Activated B cell treated with CpG ODN at 0.5 μM for 24 hours (primary cell): ENCODE results near the gene BEX5. TPM values are rescaled to one million over a fixed set of nuclear protein-coding genes. Genes with fewer than 3 reads are reported as not detected.
"Not testable (repeated sequence)": the region's sequence is repeated elsewhere in the genome, so short reads cannot be mapped to it uniquely, and the experiment has no call there.

ENCODE experiments used
- ATAC-seq: fragments of 200-7000 bp; cut with Tn5 transposase; one replicate; pipeline ENCODE4 v1.10.0; 2021; ENCODE audit warnings: low read depth, mild to moderate bottlenecking, moderate library complexity
- CTCF ChIA-PET: fragments of 350-600 bp; sonication (Branson Sonifier 250); formaldehyde crosslinking; loops from one replicate; lab custom pipeline; 2021; ENCODE audit warnings: antibody characterized with exemption; lab: Charles Lee
- POLR2A ChIA-PET: fragments of 350-600 bp; sonication (Branson Sonifier 250); formaldehyde crosslinking; loops from one replicate; lab custom pipeline; 2021; ENCODE audit warnings: antibody characterized with exemption; lab: Charles Lee
- DNase-seq: peaks from one replicate; pipeline ENCODE4 v3.0.0; 2022
- H3K27ac Mint-ChIP-seq: one replicate; pipeline ENCODE4 v1.8.0; 2020; ENCODE audit warnings: mixed read lengths
- H3K27me3 Mint-ChIP-seq: one replicate; pipeline ENCODE4 v1.8.0; 2021; ENCODE audit warnings: mixed read lengths
- H3K36me3 Mint-ChIP-seq: one replicate; pipeline ENCODE4 v1.8.0; 2021; ENCODE audit warnings: low read depth, mixed read lengths
- H3K4me1 Mint-ChIP-seq: one replicate; pipeline ENCODE4 v1.8.0; 2021; ENCODE audit warnings: mixed read lengths
- H3K4me3 Mint-ChIP-seq: one replicate; pipeline ENCODE4 v1.8.0; 2020; ENCODE audit warnings: mild to moderate bottlenecking, mixed read lengths
- H3K9me3 Mint-ChIP-seq: one replicate; pipeline ENCODE4 v1.8.0; 2020; ENCODE audit warnings: mixed read lengths
- intact Hi-C: fragments of 100-400 bp; cut with micrococcal nuclease; formaldehyde crosslinking; loops from one replicate; pipeline ENCODE4 v1.15.1; 2024
- total RNA-seq: library from RNA; stranded (reverse); gene quantifications from 2 replicates; pipeline ENCODE4 v1.2.3, GENCODE V29; 2022
- TF ChIP-seq, protein P1 (sequence below): fragments of 200-600 bp; IDR thresholded peaks from one replicate; pipeline ENCODE4 v1.8.0; 2022; ENCODE audit warnings: antibody characterized with exemption, mild to moderate bottlenecking

BEX5 gene
- total RNA-seq, 1 donor from 2014 or later, result 1.2 TPM

DNA sequence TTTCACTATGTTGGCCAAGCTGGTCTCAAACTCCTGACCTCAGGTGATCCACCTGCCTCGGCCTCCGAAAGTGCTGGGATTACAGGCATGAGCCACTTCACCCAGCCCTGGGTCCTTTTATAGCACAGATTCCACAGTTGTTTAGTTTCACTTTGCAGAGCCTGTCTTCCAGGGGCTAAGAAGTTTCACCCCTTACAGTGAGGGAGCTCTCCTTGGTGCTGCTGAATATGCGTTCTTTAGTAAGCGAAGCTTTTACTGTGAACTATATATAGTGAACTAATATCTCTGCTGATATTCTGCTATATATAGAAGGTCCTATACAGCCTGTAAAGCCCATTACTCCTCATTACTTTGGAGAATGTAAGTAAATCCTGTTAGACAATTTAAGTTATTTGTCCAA lies 17.7 kb downstream of the BEX5 start:
- DNase-seq (no peak), ATAC-seq (no peak)
- Mint-ChIP-seq H3K27ac (no peak overlapping the region), H3K4me3 (no peak overlapping the region), H3K4me1 (no peaks in the 10 kb centered on the region), H3K36me3 (no peaks in the 10 kb centered on the region), H3K9me3 (no peaks in the 10 kb centered on the region), H3K27me3 (peaks cover 7% of the 10 kb centered on the region)
- ChIA-PET POLR2A (no interaction called here), CTCF (no interaction called here)
- intact Hi-C loops, result no loop called here
- TF ChIP-seq, protein P1, sequence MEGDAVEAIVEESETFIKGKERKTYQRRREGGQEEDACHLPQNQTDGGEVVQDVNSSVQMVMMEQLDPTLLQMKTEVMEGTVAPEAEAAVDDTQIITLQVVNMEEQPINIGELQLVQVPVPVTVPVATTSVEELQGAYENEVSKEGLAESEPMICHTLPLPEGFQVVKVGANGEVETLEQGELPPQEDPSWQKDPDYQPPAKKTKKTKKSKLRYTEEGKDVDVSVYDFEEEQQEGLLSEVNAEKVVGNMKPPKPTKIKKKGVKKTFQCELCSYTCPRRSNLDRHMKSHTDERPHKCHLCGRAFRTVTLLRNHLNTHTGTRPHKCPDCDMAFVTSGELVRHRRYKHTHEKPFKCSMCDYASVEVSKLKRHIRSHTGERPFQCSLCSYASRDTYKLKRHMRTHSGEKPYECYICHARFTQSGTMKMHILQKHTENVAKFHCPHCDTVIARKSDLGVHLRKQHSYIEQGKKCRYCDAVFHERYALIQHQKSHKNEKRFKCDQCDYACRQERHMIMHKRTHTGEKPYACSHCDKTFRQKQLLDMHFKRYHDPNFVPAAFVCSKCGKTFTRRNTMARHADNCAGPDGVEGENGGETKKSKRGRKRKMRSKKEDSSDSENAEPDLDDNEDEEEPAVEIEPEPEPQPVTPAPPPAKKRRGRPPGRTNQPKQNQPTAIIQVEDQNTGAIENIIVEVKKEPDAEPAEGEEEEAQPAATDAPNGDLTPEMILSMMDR, result no peak

DNA sequence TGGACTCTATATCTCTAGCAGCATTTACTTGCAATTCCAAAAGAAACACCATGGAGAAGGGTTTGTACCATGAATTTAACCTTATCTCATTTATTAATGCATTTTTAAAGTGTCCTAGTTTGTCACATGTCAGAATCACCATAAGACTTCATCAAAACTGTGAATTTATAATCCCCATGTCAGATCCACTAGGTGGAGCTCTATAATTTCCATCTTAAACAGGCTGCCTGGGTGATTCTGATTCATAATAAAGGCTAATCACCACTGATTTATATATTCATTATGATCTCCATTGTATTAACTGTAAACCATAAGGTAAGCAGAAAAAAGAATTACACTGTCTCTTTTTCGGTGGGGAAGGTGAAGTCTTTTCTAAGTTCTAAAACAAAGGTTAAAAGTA lies 26.3 kb downstream of the BEX5 start:
- H3K4me1 Mint-ChIP-seq, result peaks cover 4% of the 10 kb centered on the region
- H3K27me3 Mint-ChIP-seq, result peaks cover 16% of the 10 kb centered on the region
- TF ChIP-seq, protein P1, result no peak
- no peak overlapping the region for H3K27ac Mint-ChIP-seq
- H3K9me3 Mint-ChIP-seq, result no peaks in the 10 kb centered on the region
- POLR2A ChIA-PET, result no interaction called here
- CTCF ChIA-PET, result no interaction called here
- DNase-seq (no peak), ATAC-seq (no peak)
- no peak overlapping the region for H3K4me3 Mint-ChIP-seq
- intact Hi-C loops, result loop anchor here (1.0 kb wide), 1 partner anchor 734 kb away; no protein-coding TSS in a partner anchor
- no peaks in the 10 kb centered on the region for H3K36me3 Mint-ChIP-seq

DNA sequence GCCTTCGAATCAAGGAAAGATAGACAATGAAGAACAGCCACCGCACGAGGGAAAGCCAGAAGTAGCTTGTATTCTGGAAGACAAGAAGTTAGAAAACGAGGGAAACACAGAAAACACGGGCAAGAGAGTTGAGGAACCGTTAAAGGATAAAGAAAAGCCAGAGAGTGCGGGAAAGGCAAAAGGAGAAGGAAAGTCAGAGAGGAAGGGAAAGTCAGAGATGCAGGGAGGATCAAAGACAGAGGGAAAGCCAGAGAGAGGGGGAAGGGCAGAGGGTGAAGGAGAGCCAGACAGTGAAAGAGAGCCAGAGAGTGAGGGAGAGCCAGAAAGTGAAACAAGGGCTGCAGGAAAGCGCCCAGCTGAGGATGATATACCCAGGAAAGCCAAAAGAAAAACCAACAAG lies 28.9 kb downstream of the BEX5 start:
- peaks cover 4% of the 10 kb centered on the region for H3K4me1 Mint-ChIP-seq
- CTCF ChIA-PET, result no interaction called here
- DNase-seq (no peak), ATAC-seq (no peak)
- TF ChIP-seq, protein P1, result no peak
- intact Hi-C loops, result no loop called here
- POLR2A ChIA-PET, result no interaction called here
- H3K27ac Mint-ChIP-seq, result no peak overlapping the region
- H3K9me3 Mint-ChIP-seq, result no peaks in the 10 kb centered on the region
- H3K36me3 Mint-ChIP-seq, result no peaks in the 10 kb centered on the region
- H3K4me3 Mint-ChIP-seq, result no peak overlapping the region
- peaks cover 16% of the 10 kb centered on the region for H3K27me3 Mint-ChIP-seq

DNA sequence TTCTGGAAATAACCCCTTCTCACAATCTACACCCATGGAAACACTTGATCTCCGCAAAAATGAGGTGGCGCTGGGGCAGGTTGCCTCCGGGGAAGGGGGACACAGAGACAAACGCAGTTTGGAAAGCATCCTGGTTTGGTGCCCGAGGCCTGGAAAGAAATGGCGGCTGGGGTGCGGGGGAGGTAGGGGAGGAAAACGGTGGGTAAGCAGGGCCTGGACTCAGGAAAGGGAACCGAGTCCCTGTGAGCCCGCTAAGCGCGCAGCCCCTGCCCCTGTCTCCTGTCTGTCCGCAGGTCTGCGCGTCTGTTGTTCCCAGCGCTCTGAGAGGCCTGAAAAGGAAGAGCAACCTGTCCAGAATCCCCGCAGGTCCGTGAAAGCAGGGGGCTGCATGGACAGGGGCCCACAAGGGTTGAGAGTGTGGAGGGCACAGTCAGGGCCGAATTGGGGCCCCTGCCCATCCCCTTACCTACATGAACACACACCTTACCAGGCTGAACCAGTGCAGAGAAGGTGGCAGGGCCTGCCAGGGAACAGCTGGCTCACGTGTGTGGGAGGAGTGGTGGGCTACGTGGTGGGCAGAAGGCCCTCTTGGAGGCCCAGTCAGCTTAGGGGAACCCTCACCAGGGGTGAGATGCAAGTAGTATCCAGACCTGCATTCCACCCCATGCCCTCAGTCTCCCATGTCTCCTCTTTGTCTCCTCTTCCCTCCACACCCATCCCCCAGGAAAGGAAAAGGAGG lies 29.5 kb downstream of the BEX5 start:
- CTCF ChIA-PET, DNase-seq, H3K36me3 Mint-ChIP-seq, POLR2A ChIA-PET, H3K4me3 Mint-ChIP-seq, intact Hi-C loops, H3K9me3 Mint-ChIP-seq, H3K4me1 Mint-ChIP-seq, H3K27ac Mint-ChIP-seq, ATAC-seq: not testable (repeated sequence)
- H3K27me3 Mint-ChIP-seq, result peaks cover 16% of the 10 kb centered on the region

DNA sequence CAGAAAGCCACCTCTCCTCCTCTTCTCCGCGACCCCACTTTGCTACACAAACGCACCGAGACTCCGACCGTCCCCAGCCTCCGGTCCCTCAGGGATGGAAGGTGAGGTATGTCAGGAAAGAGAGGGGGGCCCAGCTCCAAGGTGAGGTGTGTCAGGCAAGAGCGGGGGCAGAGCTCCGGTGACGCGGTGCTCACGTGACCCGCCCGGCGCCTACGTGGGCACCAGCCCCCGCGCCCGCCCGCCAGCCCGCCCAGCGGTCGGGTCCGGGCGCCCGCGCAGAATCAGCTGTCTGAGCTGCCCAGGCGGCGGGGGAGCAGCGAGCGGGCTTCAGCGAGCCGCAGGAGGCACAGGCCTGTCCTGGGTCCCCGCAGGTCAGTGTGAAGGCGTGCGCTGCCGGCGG lies 30.3 kb downstream of the BEX5 start, which contains the start of gene TCEAL2:
Gene TCEAL2 (plus strand): TSS at position 244 of the 400 bp plus-strand sequence. CDS start 1,152 bp downstream, outside the sequence.
- ATAC-seq, CTCF ChIA-PET, H3K36me3 Mint-ChIP-seq, H3K27ac Mint-ChIP-seq, intact Hi-C loops, H3K4me1 Mint-ChIP-seq, POLR2A ChIA-PET, DNase-seq, H3K9me3 Mint-ChIP-seq: not testable (repeated sequence)
- H3K4me3 Mint-ChIP-seq, result peak within 1 kb of the TSS; percentile 52
- peaks cover 12% of the 10 kb centered on the region for H3K27me3 Mint-ChIP-seq

DNA sequence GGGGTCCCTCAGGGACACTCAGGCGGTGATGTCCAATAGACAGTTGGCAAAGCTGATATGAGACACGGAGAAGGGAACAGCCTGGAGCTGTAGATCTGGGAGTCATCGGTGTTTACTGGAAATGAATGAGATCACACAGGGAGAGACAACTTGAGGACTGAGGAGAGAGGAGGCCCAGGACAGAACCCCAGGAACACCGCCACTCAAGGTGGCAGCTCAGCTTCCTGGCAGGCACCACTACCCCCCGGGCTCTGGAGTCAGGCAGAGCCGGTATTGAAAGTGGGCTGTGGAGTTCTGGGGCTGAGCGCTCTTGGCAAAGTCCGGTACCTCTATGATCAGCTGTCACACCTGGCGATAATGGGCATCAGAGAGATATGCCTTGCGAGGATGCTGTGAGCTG lies 30.8 kb downstream of the BEX5 start:
- POLR2A ChIA-PET, result not testable (repeated sequence)

More for the DNA sequence above, 30.8 kb downstream of the BEX5 start:
- Mint-ChIP-seq H3K4me3 (peak overlapping the region; percentile 52), H3K27me3 (peaks cover 12% of the 10 kb centered on the region)
- CTCF ChIA-PET, H3K27ac Mint-ChIP-seq, H3K9me3 Mint-ChIP-seq, H3K36me3 Mint-ChIP-seq, H3K4me1 Mint-ChIP-seq, ATAC-seq, intact Hi-C loops, DNase-seq: not testable (repeated sequence)
